ENCODE results near the gene GIT2.
"Not testable (repeated sequence)": the region's sequence is repeated elsewhere in the genome, so short reads cannot be mapped to it uniquely, and the experiment has no call there.

The GIT2 gene

DNA sequence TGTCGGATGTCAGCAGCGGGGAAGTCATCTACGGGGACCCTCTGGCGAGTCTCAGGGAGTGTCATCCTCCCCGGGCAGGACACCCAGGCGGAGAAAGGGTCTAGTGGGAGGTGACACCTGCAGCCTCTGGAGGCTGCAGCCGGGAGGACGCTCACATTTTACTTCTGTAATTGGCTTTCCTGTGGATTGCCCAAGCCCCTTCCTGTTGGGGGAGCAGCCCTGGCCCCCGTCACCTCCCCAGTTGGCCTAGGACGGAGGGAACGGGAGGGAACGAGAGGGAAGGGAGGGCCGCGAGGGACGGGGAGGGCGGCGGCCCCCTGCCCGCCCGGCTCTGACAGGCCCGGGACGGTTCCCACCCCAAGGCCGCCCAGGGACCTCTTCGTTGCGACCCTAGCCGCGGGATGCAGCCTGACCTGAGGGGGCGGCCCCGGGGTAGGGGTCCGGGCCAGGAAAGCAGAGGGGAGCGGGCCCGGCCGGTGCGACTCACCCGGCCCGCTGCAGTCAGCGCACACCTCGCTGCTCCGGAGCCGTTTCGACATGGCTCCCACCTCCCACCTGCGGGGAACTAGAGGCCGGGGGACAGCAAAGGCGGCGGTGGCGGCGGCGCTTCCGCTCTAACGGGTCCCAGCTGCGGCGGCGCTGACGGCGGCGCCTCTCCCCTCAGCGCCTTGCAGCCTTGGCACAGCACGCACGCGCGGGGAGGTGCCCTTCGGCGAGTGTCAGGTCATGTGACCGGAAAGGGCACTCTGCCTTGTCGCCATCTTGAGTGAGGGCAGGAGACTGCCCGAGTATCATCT lies at the start of gene GIT2:
TSS of gene GIT2 (minus strand) at position 683 of the 797 bp plus-strand sequence. CDS start at position 539, 144 bp downstream.
- DNase-seq = peak; percentile 56

- DNase-seq = no peak
Measured at GRCh38 chr12:110042264-110042663, 46.1 kb upstream of the GIT2 start.

- DNase-seq = no peak
Measured at GRCh38 chr12:110039085-110039807, 43.1 kb upstream of the GIT2 start.

- no peak for DNase-seq
Measured at GRCh38 chr12:110038741-110039084, 42.5 kb upstream of the GIT2 start.

GRCh38 chr12:110037315-110037714 lies 41.1 kb upstream of the GIT2 start:
- no peak for DNase-seq

DNA sequence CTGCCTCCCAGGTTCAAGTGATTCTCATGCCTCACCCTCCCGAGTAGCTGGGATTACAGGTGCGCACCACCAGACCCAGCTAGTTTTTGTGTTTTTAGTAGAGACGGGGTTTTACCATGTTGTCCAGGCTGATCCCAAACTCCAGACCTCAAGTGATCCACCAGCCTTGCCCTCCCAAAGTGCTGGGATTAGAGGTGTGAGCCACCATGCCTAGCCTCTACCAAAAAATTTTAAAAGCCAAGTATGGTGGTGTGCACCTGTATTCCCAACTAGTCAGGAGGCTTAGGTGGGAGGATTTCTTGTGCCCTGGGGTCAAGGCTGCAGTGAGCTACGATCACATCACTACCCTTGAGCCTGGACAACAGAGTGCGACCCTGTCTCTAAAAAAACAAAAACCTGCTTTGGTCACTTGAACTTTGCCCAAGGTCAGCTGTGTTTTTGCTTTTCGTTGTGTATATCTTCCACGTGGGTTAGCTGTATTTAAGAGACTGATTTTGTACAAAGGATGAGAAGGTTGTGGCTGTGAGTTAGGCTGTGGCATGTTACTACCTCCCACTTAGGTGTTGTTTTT lies 39.5 kb upstream of the GIT2 start:
- no peak for DNase-seq

DNA sequence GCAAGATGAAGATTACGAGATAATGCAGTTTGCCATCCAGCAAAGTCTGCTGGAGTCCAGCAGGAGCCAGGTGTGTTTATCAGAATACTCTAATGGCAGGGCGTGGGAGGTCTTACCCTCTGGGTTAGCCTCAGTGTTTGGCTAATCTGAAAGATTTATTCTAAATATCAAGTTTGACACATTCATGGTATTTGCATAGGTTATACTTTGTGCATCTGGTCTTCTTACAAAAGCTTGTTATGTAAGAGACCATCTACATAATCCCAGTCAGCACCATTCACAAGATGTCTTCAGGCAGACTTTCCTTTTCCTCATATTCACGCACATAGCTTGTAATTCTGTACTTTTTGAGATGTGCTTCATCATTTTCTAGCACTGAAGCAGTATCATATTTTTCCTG lies 37.7 kb upstream of the GIT2 start:
- no peak for DNase-seq

- no peak for DNase-seq
Measured at GRCh38 chr12:110029290-110029815, 33.2 kb upstream of the GIT2 start.

GRCh38 chr12:110028323-110028722 lies 32.2 kb upstream of the GIT2 start:
- no peak for DNase-seq

- DNase-seq = no peak
Measured at GRCh38 chr12:110024051-110024450, 27.9 kb upstream of the GIT2 start.

- peak; percentile 79 for DNase-seq
Measured at GRCh38 chr12:110023059-110023980, 27.2 kb upstream of the GIT2 start.

DNA sequence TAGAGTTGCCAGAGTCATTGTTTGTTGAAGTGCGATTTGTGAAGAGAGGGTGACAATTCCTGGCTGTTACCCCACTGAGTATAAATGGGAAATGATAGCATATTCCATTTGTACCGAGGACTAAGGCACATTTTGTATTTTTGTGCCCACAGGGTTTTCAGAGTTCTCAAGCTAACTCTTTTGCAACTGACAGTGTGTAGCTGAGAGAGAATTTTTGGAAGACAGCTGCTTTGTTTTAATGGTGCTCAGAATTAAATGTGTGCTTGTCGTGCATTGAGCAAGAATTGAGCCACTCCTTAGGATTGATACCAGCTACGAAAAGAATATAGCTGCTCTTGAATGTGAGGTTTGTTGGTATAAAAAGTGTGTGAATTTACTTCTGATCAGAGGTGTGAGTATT lies 24.8 kb upstream of the GIT2 start:
- DNase-seq = no peak

DNA sequence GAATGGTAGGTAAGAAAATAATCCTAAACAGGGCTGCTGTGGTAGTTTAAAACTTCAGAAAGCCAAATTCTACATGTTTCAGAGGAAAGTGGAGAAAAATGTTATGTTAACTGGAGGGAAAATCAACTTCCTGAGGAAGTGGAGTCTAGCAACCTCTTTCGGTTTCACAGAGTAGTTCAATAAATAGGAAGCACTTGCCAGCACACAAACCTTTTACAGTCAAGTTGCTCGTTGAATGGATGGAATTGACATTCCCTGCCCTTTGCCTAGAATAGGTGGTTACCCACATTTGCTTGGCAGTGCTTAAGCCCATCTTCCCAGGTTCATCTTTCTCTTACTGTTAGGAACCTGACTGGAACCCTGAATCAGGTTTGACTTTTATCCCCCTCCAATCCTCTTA lies 19.0 kb upstream of the GIT2 start:
- no peak for DNase-seq

GRCh38 chr12:110012659-110013058 lies 16.5 kb upstream of the GIT2 start:
- no peak for DNase-seq

- no peak for DNase-seq
Measured at GRCh38 chr12:110012137-110012536, 16.0 kb upstream of the GIT2 start.

DNA sequence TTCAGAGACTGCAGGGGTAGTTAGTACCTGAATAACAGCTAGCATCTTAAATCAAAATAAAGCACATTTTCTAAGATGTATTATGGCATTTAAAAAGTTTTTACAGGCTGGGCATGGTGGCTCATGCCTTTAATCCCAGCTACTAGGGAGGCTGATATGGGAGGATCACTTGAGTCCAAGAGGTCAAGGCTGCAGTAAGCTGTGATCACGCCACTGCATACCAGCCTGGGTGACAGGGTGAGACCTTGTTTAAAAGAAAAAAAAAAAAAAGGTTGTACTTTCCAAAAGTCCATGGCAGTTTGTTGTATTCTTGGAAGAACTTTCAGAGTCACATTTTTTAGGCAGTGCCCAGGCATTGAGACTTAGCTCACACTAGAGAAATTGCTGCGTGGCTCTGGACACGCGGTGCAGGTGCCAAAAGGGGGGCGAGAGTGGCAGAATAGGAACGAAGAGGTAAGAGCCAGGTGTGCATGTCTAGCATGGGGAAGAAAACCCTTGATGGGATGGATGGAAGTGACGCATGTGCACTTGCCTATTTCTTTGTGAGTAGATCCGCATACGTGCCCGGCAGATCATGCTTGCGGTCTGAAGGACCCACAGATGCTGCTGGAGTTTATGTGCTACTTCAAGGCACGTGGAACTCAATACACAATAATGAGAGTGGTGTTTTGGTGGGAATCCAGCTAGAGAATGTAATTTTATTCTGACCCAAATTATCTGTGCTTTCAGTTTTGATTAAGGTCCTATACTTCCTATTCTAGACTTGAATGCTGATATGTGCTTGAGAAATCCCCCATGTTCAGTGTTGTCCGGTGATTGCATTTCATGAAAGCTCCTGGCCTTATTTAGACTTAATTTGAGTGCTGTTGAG lies 14.9 kb upstream of the GIT2 start:
- no peak for DNase-seq

GRCh38 chr12:110008681-110009398 lies 12.7 kb upstream of the GIT2 start:
- not testable (repeated sequence) for DNase-seq

- DNase-seq = no peak
Measured at GRCh38 chr12:110007881-110008280, 11.7 kb upstream of the GIT2 start.

DNA sequence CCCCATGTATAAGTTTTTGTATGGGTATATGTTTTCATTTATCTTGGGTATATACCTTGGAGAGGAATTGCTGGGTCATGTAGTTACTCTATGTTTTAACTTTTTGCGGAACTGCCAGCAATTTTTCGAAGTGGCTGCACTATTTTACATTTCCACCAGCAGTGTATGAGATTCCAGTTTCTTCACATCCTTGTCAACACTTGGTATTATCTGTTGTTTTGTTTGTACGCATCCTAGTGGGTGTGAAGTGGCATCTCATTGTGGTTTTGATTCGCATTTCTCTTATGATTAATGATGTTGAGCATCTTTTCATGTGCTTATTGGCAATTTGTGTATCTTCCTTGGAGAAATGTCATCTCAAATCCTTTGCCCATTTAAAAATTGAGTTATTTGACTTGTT lies 9.9 kb upstream of the GIT2 start:
- no peak for DNase-seq

GRCh38 chr12:110005319-110005973 lies 9.3 kb upstream of the GIT2 start:
- DNase-seq = no peak
